Stimulated activated CD4-positive, alpha-beta T cell treated with anti-CD3 and anti-CD28 coated beads, TNF-alpha, amount 100 ng/mL, for 48 hours (primary cell): Measurements from ENCODE around the gene RNU1-3.
"Not testable (repeated sequence)": the region's sequence is repeated elsewhere in the genome, so short reads cannot be mapped to it uniquely, and the experiment has no call there.

ENCODE experiments used
- DNase-seq, 3 donors: peaks; one replicate each; pipeline ENCODE4 v3.0.0-alpha.2; 2020; ENCODE audit warnings: low read depth in 3 of 3

The RNU1-3 gene

DNA sequence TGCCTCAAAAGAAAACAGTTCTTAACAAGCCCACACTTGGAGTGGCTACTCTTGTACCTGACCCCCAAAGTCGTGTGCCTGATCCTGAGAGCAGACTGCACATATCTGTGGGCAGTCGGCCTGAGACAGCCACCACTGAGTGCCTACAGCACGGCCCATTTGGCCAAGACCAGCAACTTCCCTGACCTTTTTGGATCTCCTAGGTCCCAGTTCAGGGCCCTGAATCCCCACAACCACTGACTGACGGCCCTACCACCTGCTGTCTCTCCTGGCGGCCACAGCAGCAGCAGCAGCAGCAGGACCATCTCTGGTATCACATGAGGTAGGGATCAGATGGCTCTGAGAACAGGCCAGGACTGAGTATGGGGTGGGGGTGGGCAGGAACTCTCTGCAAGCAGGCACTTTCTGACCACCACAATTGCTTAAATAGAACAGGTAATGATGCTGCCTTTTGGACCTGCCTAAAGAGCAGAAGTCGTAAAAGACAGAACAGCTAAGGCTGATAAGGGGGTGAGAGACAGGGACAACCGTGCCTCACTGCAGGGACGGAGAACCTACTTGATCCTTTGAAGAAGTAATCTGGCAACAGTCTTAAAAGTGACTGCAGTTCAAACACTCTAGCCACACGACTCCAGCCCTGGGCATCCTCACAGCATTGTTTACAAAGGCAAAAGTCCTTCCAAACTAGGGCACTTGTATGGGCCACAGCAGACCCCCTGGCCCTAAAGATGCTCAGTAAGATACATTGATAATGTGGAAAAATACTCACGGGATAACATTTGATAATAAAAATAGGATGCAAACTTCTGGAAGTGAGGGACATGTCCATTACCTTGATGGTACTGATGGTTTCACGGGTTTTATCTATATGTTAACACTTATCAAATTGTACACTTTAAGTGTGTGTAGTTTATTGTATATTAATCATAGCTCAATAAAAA lies 27.4 kb downstream of the RNU1-3 start:
- DNase-seq = not testable (repeated sequence)

DNA sequence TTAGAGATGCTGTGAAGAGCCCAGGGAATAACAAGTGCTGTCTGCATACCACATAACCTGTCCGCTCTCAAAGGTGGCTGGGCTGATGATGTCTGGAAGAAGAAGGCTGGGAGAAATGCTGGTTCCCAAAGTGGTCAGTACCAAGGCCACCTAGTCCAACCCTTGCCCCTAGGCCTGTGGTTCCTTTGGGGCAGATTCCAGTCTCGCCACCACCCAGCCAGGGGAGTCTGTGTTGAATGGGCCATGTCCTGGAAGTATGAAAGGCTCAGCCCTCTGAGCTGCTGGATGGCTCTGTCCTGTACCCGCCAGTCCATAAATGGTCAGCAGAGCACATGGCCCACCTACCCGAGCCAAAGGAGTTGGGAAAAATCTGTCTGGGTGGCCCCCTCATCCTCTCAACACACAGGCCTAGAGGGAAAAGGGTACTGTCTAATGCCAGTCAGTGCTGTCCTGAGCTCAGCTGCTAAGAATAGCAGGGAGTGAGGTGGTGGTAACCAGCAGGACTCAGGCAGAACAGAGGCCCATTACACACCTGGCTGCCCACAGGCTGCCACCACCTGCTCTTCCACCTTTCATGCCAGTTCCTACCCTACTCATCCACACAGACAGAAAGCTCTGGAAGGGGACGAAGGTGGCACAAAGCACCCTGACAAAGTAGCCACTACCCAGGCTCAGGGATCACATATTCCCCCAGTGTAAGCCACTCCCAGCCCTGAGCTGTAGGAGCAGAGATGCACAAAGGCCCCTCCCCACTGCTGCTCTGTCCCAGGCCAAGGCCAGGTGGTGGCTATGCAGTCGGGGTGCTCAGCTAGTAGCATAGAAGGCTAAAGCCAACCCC lies 28.6 kb downstream of the RNU1-3 start:
- not testable (repeated sequence) for DNase-seq

- not testable (repeated sequence) for DNase-seq
These were observed 30.1 kb downstream of the RNU1-3 start for GRCh38 chr1:16636551-16637195.

- not testable (repeated sequence) for DNase-seq
These were observed 30.8 kb downstream of the RNU1-3 start for GRCh38 chr1:16635959-16636358.

DNA sequence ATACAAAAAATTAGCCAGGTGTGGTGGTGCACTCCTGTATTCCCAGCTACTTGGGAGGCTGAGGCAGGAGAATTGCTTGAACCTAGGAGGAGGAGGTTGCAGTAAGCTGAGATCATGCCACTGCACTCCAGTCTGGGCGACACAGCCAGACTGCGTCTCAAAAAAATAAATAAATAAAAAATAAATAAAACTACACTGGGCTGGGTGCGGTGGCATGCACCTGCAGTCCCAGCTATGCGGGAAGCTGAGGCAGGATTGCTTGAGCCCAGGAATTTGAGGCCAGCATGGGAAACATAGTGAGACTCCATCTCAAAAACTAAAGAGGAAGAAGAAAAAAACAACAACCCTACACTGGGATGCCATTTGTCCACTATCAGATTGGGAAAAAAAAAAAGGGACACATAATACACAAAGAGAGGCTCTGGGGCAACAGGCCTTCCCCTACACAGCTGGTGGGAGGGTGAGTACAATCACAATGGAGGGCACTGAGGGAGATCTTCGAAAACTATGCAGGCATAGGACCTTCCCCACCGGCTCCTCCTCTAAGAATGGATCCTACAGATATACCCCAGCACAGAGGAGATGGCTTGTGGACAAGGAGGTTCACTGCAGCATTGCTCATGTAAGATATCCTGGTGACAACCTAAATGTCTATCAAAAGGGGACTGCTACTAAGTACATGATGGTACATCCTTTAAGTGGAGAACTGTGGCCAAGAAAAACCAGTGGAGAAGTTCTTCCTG lies 33.0 kb downstream of the RNU1-3 start:
- DNase-seq = not testable (repeated sequence)

DNA sequence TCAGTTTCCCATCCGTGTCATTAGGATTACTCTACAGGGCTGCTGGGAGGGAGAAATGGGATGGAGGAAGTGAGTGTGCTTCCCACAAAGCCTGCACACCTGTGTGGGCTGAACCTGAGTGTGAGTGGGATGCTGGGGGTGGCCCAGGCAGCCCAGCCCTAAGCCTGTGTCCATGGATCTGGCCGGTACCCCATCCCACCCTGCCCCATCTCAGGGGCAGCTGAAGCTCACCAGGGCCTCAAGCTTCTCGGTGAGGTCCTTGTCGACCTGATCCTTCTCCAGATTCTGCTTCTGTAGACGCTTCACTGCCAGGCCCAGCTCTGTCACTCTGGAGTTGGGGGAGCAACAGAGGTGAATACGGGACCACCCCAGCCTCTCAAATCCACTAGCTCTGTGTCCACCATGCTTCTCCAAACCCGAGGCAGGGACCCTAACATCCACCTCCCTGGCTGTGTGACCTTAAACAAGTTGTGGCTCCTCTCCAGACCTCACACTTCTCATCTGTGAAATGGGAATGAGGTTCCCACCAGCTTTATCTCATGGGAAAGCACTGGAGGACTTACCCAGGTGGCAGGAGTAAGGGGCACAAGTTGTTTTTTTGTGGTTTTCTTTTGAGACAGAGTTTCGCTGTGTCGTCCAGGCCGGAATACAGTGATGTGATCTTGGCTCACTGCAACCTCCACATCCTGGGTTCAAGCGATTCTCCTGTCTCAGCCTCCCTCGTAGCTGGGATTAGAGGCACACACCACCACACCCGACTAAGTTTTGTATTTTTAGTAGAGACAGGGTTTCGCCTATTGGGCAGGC lies 34.5 kb downstream of the RNU1-3 start:
- DNase-seq = not testable (repeated sequence)

DNA sequence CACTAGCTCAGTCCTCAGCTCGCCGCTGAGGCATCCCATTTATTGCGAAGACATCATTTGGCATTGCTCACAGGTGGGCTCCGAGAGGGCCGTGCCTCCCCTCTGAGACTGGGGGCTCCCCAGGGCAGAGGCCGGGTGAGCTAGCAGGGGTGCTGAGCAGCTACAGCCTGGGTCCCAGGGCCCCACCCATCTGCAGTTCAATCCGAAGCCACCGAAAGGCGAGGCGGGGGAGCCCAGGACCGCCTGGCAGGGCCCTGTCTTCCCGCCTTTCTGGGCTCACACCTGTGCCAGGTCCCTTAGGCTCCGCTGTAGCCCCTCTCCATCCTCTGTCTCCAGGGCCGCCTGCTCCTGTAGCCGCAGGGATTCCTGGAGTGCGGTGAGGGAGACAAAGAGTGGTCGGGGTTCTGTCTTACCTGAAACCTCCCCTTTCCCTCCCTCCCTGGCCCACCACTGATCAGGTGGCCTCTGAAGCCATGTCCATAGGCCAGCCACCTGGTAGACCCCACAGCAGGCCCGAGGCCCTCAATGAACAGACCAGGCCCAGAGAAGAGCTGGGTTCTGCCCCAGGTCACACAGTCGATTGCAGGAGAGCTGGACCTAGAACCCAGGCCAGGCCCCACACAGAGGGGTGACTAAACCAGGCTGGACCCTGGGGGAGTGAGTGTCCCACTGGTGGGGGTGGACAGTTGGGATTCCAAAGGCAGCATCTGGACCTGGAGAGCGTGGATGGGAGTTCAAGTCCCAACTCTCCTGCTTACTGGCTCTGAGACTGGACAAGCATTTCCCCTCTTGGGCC lies 35.3 kb downstream of the RNU1-3 start:
- no peak for DNase-seq

GRCh38 chr1:16630661-16631247 lies 36.0 kb downstream of the RNU1-3 start:
- no peak for DNase-seq

DNA sequence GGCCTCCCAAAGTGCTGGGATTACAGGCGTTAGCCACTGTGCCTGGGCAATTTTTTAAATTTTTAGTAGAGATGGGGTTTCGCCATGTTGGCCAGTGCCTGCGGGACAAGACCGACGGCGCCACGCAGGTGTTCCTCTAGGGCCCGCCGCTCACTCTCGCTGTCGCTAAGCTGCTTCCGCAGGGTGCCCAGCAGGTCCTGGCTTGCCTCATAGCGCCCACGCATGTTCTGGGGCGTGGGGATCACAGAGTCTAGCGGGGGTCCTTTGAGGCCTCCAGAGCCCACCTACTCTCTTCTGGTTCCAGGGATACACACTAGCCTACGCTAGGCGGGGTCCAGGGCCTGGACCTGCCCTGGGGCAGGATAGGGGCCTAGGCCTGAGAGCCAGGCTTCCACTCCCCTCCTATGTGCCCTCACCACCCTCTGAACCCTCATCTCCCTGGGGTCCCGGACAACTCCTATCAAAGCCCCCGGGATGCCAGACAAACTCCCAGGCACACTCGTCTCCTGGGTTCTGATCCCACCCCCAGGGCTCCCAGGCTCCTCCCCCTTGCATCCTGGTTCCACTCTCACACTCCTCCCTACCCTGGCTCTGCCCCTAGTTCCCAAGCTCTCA lies 36.7 kb downstream of the RNU1-3 start:
- DNase-seq = not testable (repeated sequence)

DNA sequence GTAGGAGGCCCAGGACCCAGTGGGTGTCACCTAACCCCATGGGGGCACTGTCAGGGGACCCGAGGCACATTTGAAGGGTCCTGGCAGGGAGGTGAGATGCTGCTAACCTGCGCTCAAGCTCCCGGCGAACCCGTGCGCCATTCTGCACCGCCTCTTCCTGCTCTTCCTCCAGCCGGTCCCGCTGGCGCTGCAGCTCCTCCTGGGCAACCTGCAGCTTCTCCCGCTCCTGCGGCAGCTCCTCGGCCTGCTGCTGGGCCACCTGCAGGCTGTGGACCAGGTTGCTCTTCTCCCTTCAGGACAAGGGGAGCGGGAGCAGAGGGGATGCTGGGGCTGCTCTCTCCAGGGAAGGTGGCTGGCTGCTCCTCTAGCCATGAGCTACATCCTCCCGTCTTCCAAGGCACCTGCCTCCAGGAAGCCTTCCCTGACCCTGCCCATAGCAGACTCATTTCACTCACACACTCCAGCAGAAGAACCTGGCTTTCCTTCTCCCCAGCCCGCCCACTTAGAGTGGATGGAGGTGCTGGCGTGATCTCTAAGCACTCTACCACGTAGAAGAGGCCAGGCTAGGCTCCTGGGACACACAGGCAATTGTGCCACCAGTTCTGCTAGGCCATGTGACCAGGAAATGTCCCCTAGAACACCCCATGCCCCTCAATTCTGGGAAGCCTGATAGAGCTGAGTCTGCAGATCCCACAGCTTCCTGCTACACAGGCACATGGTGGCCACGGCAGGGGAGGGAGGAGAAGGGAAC lies 38.2 kb downstream of the RNU1-3 start:
- DNase-seq = no peak

GRCh38 chr1:16626409-16626983 lies 40.3 kb downstream of the RNU1-3 start:
- not testable (repeated sequence) for DNase-seq

GRCh38 chr1:16625497-16626408 lies 41.0 kb downstream of the RNU1-3 start:
- DNase-seq = no peak

DNA sequence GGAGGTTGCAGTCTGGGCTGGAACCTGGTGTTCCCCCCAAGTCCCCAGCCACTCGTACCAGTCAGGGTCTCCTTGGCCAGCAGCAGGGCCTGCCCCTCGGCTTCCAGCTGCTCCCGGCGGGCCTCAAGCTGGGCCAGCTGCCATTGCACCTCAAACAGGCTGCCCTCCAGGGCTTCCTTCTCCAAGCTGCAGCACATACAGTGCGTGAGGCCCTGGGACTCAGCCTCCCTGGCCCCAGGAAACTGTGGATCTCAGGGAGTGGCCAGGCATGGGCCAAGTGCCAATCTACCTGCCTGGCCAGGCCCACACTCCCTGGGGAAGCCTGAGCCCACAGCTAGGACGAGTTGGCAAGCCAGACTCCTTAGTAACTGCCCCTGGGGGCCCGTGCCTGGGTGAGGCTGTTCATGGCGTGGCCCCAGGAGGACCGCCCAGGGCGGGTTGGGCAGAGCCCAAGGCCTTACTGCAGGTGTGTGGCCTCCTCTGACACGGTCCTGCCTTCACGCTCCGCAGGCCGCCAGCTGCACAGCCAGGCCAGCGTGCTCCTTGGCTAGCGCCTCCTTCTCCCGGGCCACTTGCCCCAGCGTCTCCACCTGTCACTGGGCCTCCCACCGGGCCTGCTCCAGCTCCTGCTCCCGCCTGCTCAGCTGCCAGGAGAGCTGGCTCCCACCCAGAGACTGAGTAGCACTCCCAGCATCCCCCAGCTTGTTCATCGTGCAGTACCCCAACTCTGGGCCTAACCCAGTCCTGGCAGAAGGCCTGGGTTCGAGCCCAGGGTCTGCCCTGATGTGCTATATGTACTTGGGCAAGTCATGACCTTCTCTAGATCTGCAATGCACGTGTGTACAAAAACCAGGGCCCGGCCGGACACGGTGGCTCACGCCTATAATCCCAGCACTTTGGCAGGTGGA lies 42.7 kb downstream of the RNU1-3 start:
- DNase-seq = not testable (repeated sequence)

- DNase-seq = not testable (repeated sequence)
These were observed 43.4 kb downstream of the RNU1-3 start for GRCh38 chr1:16623337-16623736.

GRCh38 chr1:16621681-16622315 lies 45.0 kb downstream of the RNU1-3 start:
- DNase-seq = not testable (repeated sequence)
